HepG2 (cell line): Measurements from ENCODE around the gene NID1. TPM values are rescaled to one million over a fixed set of nuclear protein-coding genes. Genes with fewer than 3 reads are reported as not detected.
A peak's percentile ranks its signal among the peaks of the same experiment; 100 is the strongest.

ENCODE experiments used
- FOXJ3 ChIP-seq: sonication (generic); formaldehyde crosslinking; IDR thresholded peaks from 2 replicates; pipeline ENCODE4 v1.4.0; 2020; ENCODE audit warnings: missing genetic modification reagents, mild to moderate bottlenecking, borderline replicate concordance
- HDAC6 ChIP-seq: fragments of 200-600 bp; sonication (generic); IDR thresholded peaks from 2 replicates; pipeline ENCODE4 v1.7.0; 2017; ENCODE audit warnings: mild to moderate bottlenecking, antibody characterized with exemption, low read length, low read depth
- MED1 ChIP-seq: sonication (generic); formaldehyde crosslinking; IDR thresholded peaks from 2 replicates; pipeline ENCODE4 v1.4.0; 2020; ENCODE audit warnings: missing genetic modification reagents
- NKX3-1 ChIP-seq: sonication (generic); formaldehyde crosslinking; IDR thresholded peaks from 2 replicates; pipeline ENCODE4 v1.5.0; 2020; ENCODE audit warnings: missing genetic modification reagents
- RARA ChIP-seq: IDR thresholded peaks from 2 replicates; pipeline ENCODE4 v1.6.1; 2016; ENCODE audit warnings: missing genetic modification reagents, missing compliant biosample characterization
- RARG ChIP-seq: sonication (generic); formaldehyde crosslinking; IDR thresholded peaks from 2 replicates; pipeline ENCODE4 v1.4.0; 2020; ENCODE audit warnings: low read depth, mild to moderate bottlenecking, missing genetic modification reagents
- SMC3 ChIP-seq: IDR thresholded peaks from 2 replicates; pipeline ENCODE4 v1.6.1; 2011; ENCODE audit warnings: low read length, improper control_type of control experiment
- THAP11 ChIP-seq: IDR thresholded peaks from 2 replicates; pipeline ENCODE4 v1.6.1; 2016; ENCODE audit warnings: missing biosample characterization, missing genetic modification reagents
- ZFX ChIP-seq: sonication (generic); formaldehyde crosslinking; IDR thresholded peaks from 2 replicates; pipeline ENCODE4 v1.4.0; 2020; ENCODE audit warnings: mild to moderate bottlenecking, low read depth, missing genetic modification reagents, moderate library complexity
- ZFY ChIP-seq: sonication (generic); formaldehyde crosslinking; IDR thresholded peaks from 2 replicates; pipeline ENCODE4 v1.4.0; 2020; ENCODE audit warnings: missing genetic modification reagents
- ZMYM2 ChIP-seq: sonication (generic); formaldehyde crosslinking; IDR thresholded peaks from 2 replicates; pipeline ENCODE4 v1.8.0; 2022; ENCODE audit warnings: mild to moderate bottlenecking, missing genetic modification reagents
- ZNF614 ChIP-seq: IDR thresholded peaks from 2 replicates; pipeline ENCODE4 v1.6.1; 2018; ENCODE audit warnings: missing biosample characterization, missing genetic modification reagents, inconsistent platforms, borderline replicate concordance
- ZNF800 ChIP-seq: sonication (generic); formaldehyde crosslinking; IDR thresholded peaks from 2 replicates; pipeline ENCODE4 v1.4.0; 2020; ENCODE audit warnings: missing genetic modification reagents
- polyA plus RNA-seq, 8 experiments: library from polyadenylated mRNA; depleted of rRNA in 3 of 8; stranded (reverse) in 7 of 8; unstranded in 1 of 8; fragments of >200 nt; fragmentation: Illumina TruSeq in 4 of 8; extraction: Trizol in 4 of 8; gene quantifications; 2 replicates each; pipeline versions ENCODE4 v1.2.1 to v1.2.3, GENCODE V29; 2011 to 2016; ENCODE audit warnings: low read depth in 4 of 8, missing spikeins in 1 of 8, mixed read lengths in 1 of 8; ENCODE audit not compliant: insufficient read depth in 1 of 8
- total RNA-seq, 5 experiments: library from RNA; depleted of rRNA; stranded (reverse); fragments of >200 nt; fragmentation: Illumina TruSeq; extraction: Trizol; gene quantifications; 2 replicates each; pipeline ENCODE4 v1.2.3, GENCODE V29; 2016; ENCODE audit warnings: low read depth in 1 of 5
- TF ChIP-seq, protein P1 (sequence below): sonication (generic); formaldehyde crosslinking; IDR thresholded peaks from 2 replicates; pipeline ENCODE4 v1.5.0; 2020; ENCODE audit warnings: mild to moderate bottlenecking, missing genetic modification reagents, moderate library complexity
- TF ChIP-seq, protein P2 (sequence below), 2 experiments: sonication (generic) in 1 of 2; formaldehyde crosslinking in 1 of 2; IDR thresholded peaks; 2 replicates each; pipeline versions ENCODE4 v1.5.1 to v1.6.1; 2011 to 2020; ENCODE audit warnings: borderline replicate concordance in 1 of 2, low read depth in 1 of 2, low read length in 1 of 2, mild to moderate bottlenecking in 1 of 2, missing genetic modification reagents in 1 of 2, moderate library complexity in 1 of 2
- TF ChIP-seq, protein P3 (sequence below): sonication (generic); formaldehyde crosslinking; IDR thresholded peaks from 2 replicates; pipeline ENCODE4 v1.9.0; 2021; ENCODE audit warnings: missing genetic modification reagents, mild to moderate bottlenecking, borderline replicate concordance
- TF ChIP-seq, protein P4 (sequence below): sonication (generic); formaldehyde crosslinking; IDR thresholded peaks from 2 replicates; pipeline ENCODE4 v1.8.0; 2022; ENCODE audit warnings: mild to moderate bottlenecking, missing genetic modification reagents, moderate library complexity

Gene NID1
- total and polyA plus RNA-seq, 2 of the 13 experiments (the other 11 are each of a cell fraction or from before 2014, with no cell fraction given), result 50.2 to 56.1 TPM

DNA sequence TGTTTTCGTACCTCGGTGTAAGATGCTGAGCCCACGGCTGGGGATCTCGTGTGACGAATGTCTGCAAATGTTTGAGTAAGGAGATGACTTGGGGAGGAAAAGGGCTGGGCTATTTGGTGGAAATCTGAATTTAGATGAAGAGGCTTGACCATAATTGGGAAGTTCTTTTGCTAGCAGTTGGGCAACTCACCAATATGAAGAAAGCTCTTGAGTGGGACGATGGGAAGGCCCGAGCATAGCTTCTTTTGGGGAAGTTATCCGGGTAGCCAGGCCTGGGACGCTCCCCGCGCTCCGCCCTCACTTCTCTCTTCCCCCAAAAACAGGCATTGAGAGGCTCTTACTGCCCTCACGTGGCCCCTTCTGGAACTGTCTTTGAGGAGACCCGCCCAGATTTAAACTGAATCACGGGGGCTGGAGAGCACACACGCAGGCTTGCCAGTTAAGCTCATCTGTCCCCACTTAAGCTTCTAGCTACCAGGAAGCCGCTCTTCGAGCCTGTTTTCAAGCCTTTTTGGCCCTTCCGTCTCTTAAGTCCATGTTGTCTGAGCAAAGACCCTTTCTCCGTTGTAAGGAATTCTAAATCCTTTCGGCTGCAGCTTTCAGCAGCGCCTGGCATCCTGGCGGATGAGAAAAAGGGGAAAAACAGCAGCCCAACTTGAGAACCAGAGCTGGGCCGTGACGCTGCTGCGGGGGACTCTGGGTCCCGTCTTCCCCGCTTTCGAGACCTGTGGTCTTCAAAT is 93.1 kb downstream of the NID1 start (continued):
- peak; percentile 49; the same call in 1 of the 2 replicates for TF ChIP-seq ZFY (CRISPR knock-in tag)
- peak; percentile 26; the same call in 1 of the 2 replicates for TF ChIP-seq FOXJ3 (CRISPR knock-in tag)
- TF ChIP-seq ZMYM2 (CRISPR knock-in tag), result no peak
- TF ChIP-seq, protein P1, sequence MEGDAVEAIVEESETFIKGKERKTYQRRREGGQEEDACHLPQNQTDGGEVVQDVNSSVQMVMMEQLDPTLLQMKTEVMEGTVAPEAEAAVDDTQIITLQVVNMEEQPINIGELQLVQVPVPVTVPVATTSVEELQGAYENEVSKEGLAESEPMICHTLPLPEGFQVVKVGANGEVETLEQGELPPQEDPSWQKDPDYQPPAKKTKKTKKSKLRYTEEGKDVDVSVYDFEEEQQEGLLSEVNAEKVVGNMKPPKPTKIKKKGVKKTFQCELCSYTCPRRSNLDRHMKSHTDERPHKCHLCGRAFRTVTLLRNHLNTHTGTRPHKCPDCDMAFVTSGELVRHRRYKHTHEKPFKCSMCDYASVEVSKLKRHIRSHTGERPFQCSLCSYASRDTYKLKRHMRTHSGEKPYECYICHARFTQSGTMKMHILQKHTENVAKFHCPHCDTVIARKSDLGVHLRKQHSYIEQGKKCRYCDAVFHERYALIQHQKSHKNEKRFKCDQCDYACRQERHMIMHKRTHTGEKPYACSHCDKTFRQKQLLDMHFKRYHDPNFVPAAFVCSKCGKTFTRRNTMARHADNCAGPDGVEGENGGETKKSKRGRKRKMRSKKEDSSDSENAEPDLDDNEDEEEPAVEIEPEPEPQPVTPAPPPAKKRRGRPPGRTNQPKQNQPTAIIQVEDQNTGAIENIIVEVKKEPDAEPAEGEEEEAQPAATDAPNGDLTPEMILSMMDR (CRISPR knock-in tag), result peak; percentile 94
- TF ChIP-seq ZNF614 (CRISPR knock-in tag), result peak; percentile 22; the same call in 1 of the 2 replicates
- peak; percentile 33; the same call in 1 of the 2 replicates for TF ChIP-seq ZFX (CRISPR knock-in tag)
- TF ChIP-seq, protein P2, sequence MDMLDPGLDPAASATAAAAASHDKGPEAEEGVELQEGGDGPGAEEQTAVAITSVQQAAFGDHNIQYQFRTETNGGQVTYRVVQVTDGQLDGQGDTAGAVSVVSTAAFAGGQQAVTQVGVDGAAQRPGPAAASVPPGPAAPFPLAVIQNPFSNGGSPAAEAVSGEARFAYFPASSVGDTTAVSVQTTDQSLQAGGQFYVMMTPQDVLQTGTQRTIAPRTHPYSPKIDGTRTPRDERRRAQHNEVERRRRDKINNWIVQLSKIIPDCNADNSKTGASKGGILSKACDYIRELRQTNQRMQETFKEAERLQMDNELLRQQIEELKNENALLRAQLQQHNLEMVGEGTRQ (IDR thresholded peaks at IDR 0.05; ENCODE audit: low read depth, low read length), result peak; percentile 37; the same call in 1 of the 2 replicates
- TF ChIP-seq, protein P2 (CRISPR knock-in tag; IDR thresholded peaks at IDR 0.05; ENCODE audit: borderline replicate concordance), result peak; percentile 62; the same call in 1 of the 2 replicates
- TF ChIP-seq, protein P3, sequence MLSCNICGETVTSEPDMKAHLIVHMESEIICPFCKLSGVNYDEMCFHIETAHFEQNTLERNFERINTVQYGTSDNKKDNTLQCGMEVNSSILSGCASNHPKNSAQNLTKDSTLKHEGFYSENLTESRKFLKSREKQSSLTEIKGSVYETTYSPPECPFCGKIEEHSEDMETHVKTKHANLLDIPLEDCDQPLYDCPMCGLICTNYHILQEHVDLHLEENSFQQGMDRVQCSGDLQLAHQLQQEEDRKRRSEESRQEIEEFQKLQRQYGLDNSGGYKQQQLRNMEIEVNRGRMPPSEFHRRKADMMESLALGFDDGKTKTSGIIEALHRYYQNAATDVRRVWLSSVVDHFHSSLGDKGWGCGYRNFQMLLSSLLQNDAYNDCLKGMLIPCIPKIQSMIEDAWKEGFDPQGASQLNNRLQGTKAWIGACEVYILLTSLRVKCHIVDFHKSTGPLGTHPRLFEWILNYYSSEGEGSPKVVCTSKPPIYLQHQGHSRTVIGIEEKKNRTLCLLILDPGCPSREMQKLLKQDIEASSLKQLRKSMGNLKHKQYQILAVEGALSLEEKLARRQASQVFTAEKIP (CRISPR knock-in tag), result no peak
- TF ChIP-seq, protein P4, sequence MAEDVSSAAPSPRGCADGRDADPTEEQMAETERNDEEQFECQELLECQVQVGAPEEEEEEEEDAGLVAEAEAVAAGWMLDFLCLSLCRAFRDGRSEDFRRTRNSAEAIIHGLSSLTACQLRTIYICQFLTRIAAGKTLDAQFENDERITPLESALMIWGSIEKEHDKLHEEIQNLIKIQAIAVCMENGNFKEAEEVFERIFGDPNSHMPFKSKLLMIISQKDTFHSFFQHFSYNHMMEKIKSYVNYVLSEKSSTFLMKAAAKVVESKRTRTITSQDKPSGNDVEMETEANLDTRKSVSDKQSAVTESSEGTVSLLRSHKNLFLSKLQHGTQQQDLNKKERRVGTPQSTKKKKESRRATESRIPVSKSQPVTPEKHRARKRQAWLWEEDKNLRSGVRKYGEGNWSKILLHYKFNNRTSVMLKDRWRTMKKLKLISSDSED (CRISPR knock-in tag), result no peak
- TF ChIP-seq MED1 (CRISPR knock-in tag), result no peak
- TF ChIP-seq SMC3, result peak; percentile 69
- TF ChIP-seq THAP11, result 0 out of 2 replicates have a peak, but pooled peaks have one; percentile 47
- TF ChIP-seq ZNF800 (CRISPR knock-in tag), result peak; percentile 53; the same call in 1 of the 2 replicates
- TF ChIP-seq RARG (CRISPR knock-in tag), result no peak
- TF ChIP-seq HDAC6, result no peak
- TF ChIP-seq RARA, result no peak
- 0 out of 2 replicates have a peak, but pooled peaks have one; percentile 22 for TF ChIP-seq NKX3-1 (CRISPR knock-in tag)
